IMR-90 (cell line): ENCODE measurements around the gene COPA.

Experiments used
- CTCF ChIP-seq: conservative IDR thresholded peaks from 2 replicates; pipeline ENCODE4 v1.5.1; 2012; ENCODE audit warnings: mild to moderate bottlenecking, low read depth, low read length, improper control_type of control experiment
- MAZ ChIP-seq: IDR thresholded peaks from 2 replicates; pipeline ENCODE4 v1.6.1; 2012; ENCODE audit warnings: low read depth, mild to moderate bottlenecking, low read length, improper control_type of control experiment, moderate library complexity, borderline replicate concordance
- POLR2A ChIP-seq: IDR thresholded peaks from 2 replicates; pipeline ENCODE4 v1.6.1; 2012; ENCODE audit warnings: mild to moderate bottlenecking, low read depth, low read length
- RCOR1 ChIP-seq: IDR thresholded peaks from 2 replicates; pipeline ENCODE4 v1.6.1; 2012; ENCODE audit warnings: mild to moderate bottlenecking, low read length, improper control_type of control experiment; ENCODE audit not compliant: insufficient replicate concordance
- USF2 ChIP-seq: fragments of 150-350 bp; IDR thresholded peaks from 2 replicates; pipeline ENCODE4 v1.6.1; 2017; ENCODE audit warnings: mild to moderate bottlenecking, antibody characterized with exemption, low read length, low read depth

- TF ChIP-seq CTCF, result no peak
- no peak for TF ChIP-seq POLR2A
- TF ChIP-seq RCOR1, result no peak
- TF ChIP-seq MAZ, result no peak
- no peak for TF ChIP-seq USF2
Observed at GRCh38 chr1:160330119-160330518, 12.9 kb downstream of the COPA start.
